IPS-20b (cell line): ENCODE measurements around the gene SPON2.

Experiments
- H3K27ac ChIP-seq: one replicate; pipeline ENCODE4 v1.5.1; 2013; ENCODE audit warnings: low read length
- H3K27me3 ChIP-seq: 2 replicates; pipeline ENCODE4 v1.6.1; 2013; ENCODE audit warnings: mild to moderate bottlenecking, low read length, inconsistent platforms; ENCODE audit not compliant: insufficient read depth
- H3K36me3 ChIP-seq: 2 replicates; pipeline ENCODE4 v1.6.1; 2013; ENCODE audit warnings: low read depth, mild to moderate bottlenecking, inconsistent platforms, low read length, moderate library complexity; ENCODE audit not compliant: insufficient read depth
- H3K4me1 ChIP-seq: 2 replicates; pipeline ENCODE4 v1.6.1; 2013; ENCODE audit warnings: mild to moderate bottlenecking, control low read depth, inconsistent platforms, low read length, moderate library complexity; ENCODE audit not compliant: insufficient read depth
- H3K4me3 ChIP-seq: 2 replicates; pipeline ENCODE4 v1.5.1; 2013; ENCODE audit warnings: mild to moderate bottlenecking, low read length, inconsistent platforms
- H3K9ac ChIP-seq: 2 replicates; pipeline ENCODE4 v1.6.1; 2013; ENCODE audit warnings: low read depth, mild to moderate bottlenecking, inconsistent platforms, low read length, moderate library complexity
- H3K9me3 ChIP-seq: 2 replicates; pipeline ENCODE4 v1.6.1; 2013; ENCODE audit warnings: mild to moderate bottlenecking, low read depth, low read length, inconsistent platforms; ENCODE audit not compliant: insufficient read depth

Gene SPON2

GRCh38 chr4:1183985-1184773 lies 11.8 kb upstream of the SPON2 start:
- Histone ChIP-seq H3K9ac (no peak overlapping the region), H3K27me3 (no peaks in the 10 kb centered on the region), H3K27ac (no peak overlapping the region), H3K9me3 (peaks cover 34% of the 10 kb centered on the region), H3K4me1 (no peaks in the 10 kb centered on the region), H3K4me3 (no peak overlapping the region), H3K36me3 (no peaks in the 10 kb centered on the region)

- Histone ChIP-seq H3K27ac (no peak overlapping the region), H3K27me3 (no peaks in the 10 kb centered on the region), H3K9ac (no peak overlapping the region), H3K4me3 (no peak overlapping the region), H3K36me3 (no peaks in the 10 kb centered on the region), H3K4me1 (no peaks in the 10 kb centered on the region), H3K9me3 (peaks cover 34% of the 10 kb centered on the region)
Observed at GRCh38 chr4:1182313-1182712, 9.9 kb upstream of the SPON2 start.

GRCh38 chr4:1180663-1181062 lies 8.3 kb upstream of the SPON2 start:
- H3K36me3 ChIP-seq: no peaks in the 10 kb centered on the region
- H3K4me3 ChIP-seq: no peak overlapping the region
- H3K4me1 ChIP-seq: no peaks in the 10 kb centered on the region
- H3K27ac ChIP-seq: no peak overlapping the region
- H3K9ac ChIP-seq: no peak overlapping the region
- H3K27me3 ChIP-seq: no peaks in the 10 kb centered on the region
- peaks cover 34% of the 10 kb centered on the region for H3K9me3 ChIP-seq

- Histone ChIP-seq H3K9ac (no peak overlapping the region), H3K27me3 (peaks cover 1% of the 10 kb centered on the region), H3K27ac (no peak overlapping the region), H3K4me3 (no peak overlapping the region), H3K4me1 (no peaks in the 10 kb centered on the region), H3K9me3 (peaks cover 34% of the 10 kb centered on the region), H3K36me3 (no peaks in the 10 kb centered on the region)
Observed at GRCh38 chr4:1179976-1180375, 7.6 kb upstream of the SPON2 start.

- Histone ChIP-seq H3K27ac (no peak overlapping the region), H3K4me1 (no peaks in the 10 kb centered on the region), H3K36me3 (no peaks in the 10 kb centered on the region), H3K27me3 (peaks cover 10% of the 10 kb centered on the region), H3K4me3 (no peak overlapping the region), H3K9ac (no peak overlapping the region), H3K9me3 (peaks cover 30% of the 10 kb centered on the region)
Observed at GRCh38 chr4:1179089-1179441, 6.7 kb upstream of the SPON2 start.

- no peaks in the 10 kb centered on the region for H3K4me1 ChIP-seq
- peaks cover 16% of the 10 kb centered on the region for H3K27me3 ChIP-seq
- H3K36me3 ChIP-seq: no peaks in the 10 kb centered on the region
- H3K4me3 ChIP-seq: no peak overlapping the region
- H3K27ac ChIP-seq: no peak overlapping the region
- peaks cover 25% of the 10 kb centered on the region for H3K9me3 ChIP-seq
- H3K9ac ChIP-seq: no peak overlapping the region
Observed at GRCh38 chr4:1178300-1179088, 6.1 kb upstream of the SPON2 start.

- Histone ChIP-seq H3K36me3 (no peaks in the 10 kb centered on the region), H3K27ac (no peak overlapping the region), H3K4me3 (no peak overlapping the region), H3K9ac (no peak overlapping the region), H3K27me3 (peaks cover 26% of the 10 kb centered on the region), H3K9me3 (peaks cover 21% of the 10 kb centered on the region), H3K4me1 (no peaks in the 10 kb centered on the region)
Observed at GRCh38 chr4:1177274-1178141, 5.1 kb upstream of the SPON2 start.

GRCh38 chr4:1176398-1177273 lies 4.3 kb upstream of the SPON2 start:
- Histone ChIP-seq H3K27me3 (peaks cover 35% of the 10 kb centered on the region), H3K9me3 (peaks cover 17% of the 10 kb centered on the region), H3K27ac (no peak overlapping the region), H3K9ac (no peak overlapping the region), H3K4me3 (no peak overlapping the region), H3K4me1 (no peaks in the 10 kb centered on the region), H3K36me3 (no peaks in the 10 kb centered on the region)

GRCh38 chr4:1175635-1176229 lies 3.3 kb upstream of the SPON2 start:
- H3K27ac ChIP-seq: no peak overlapping the region
- peaks cover 44% of the 10 kb centered on the region for H3K27me3 ChIP-seq
- H3K4me3 ChIP-seq: no peak overlapping the region
- H3K36me3 ChIP-seq: no peaks in the 10 kb centered on the region
- H3K4me1 ChIP-seq: no peaks in the 10 kb centered on the region
- H3K9ac ChIP-seq: no peak overlapping the region
- H3K9me3 ChIP-seq: peaks cover 8% of the 10 kb centered on the region

- Histone ChIP-seq H3K4me1 (no peaks in the 10 kb centered on the region), H3K9me3 (peaks cover 5% of the 10 kb centered on the region), H3K4me3 (no peak overlapping the region), H3K9ac (no peak overlapping the region), H3K27ac (no peak overlapping the region), H3K27me3 (peaks cover 50% of the 10 kb centered on the region), H3K36me3 (no peaks in the 10 kb centered on the region)
Observed at GRCh38 chr4:1174941-1175634, 2.7 kb upstream of the SPON2 start.
